22Rv1 (cell line): ENCODE results near the gene TMEM151A.

Experiments used
- CTCF ChIP-seq: fragments of 450-650 bp; IDR thresholded peaks from 2 replicates; pipeline ENCODE4 v1.5.1; 2017; ENCODE audit warnings: mild to moderate bottlenecking
- ZFX ChIP-seq: fragments of 450-650 bp; IDR thresholded peaks from 2 replicates; pipeline ENCODE4 v1.6.1; 2017; ENCODE audit warnings: antibody characterized with exemption, borderline replicate concordance

GRCh38 chr11:66248903-66249302 is 42.8 kb upstream of the TMEM151A start:
- TF ChIP-seq CTCF (no peak), ZFX (no peak)
